Muscle of leg (tissue), 11 donors: ENCODE data around the gene ASH1L. TPM values are rescaled to one million over a fixed set of nuclear protein-coding genes. Genes with fewer than 3 reads are reported as not detected.
"Not testable (repeated sequence)": the region's sequence is repeated elsewhere in the genome, so short reads cannot be mapped to it uniquely, and the experiment has no call there.

Experiments used
- DNase-seq: peaks from one replicate; pipeline ENCODE4 v3.0.0; 2013
- H3K27ac ChIP-seq: one replicate; pipeline ENCODE4 v1.5.1; 2013; ENCODE audit warnings: mild to moderate bottlenecking, low read length, control low read depth
- H3K27me3 ChIP-seq: one replicate; pipeline ENCODE4 v1.6.1; 2013; ENCODE audit warnings: low read length; ENCODE audit not compliant: control insufficient read depth, insufficient read depth
- H3K36me3 ChIP-seq: one replicate; pipeline ENCODE4 v1.6.1; 2013; ENCODE audit warnings: low read length; ENCODE audit not compliant: control insufficient read depth, insufficient read depth
- H3K4me1 ChIP-seq: one replicate; pipeline ENCODE4 v1.6.1; 2013; ENCODE audit warnings: low read length; ENCODE audit not compliant: control insufficient read depth, insufficient read depth
- H3K4me3 ChIP-seq: one replicate; pipeline ENCODE4 v1.5.1; 2013; ENCODE audit warnings: low read length, control low read depth
- H3K9me3 ChIP-seq: replicated peaks from 2 replicates; pipeline ENCODE4 v1.6.1; 2013; ENCODE audit warnings: low read depth, low read length; ENCODE audit not compliant: control insufficient read depth
- WGBS: methylation state at CpG from one replicate; pipeline ENCODE4 v1.1.5; 2013; ENCODE audit warnings: missing lambda C conversion rate; ENCODE audit not compliant: insufficient coverage; 5-methylcytosine and 5-hydroxymethylcytosine counted together
- polyA plus RNA-seq, 8 donors: library from polyadenylated mRNA; unstranded; fragments of 120-200 nt; gene quantifications; one replicate each; pipeline versions ENCODE4 v1.2.1 to v1.2.3, GENCODE V29; 2013; ENCODE audit warnings: inconsistent platforms in 1 of 8, low replicate concordance in 1 of 8; ENCODE audit not compliant: insufficient read length in 8 of 8, insufficient read depth in 1 of 8
- total RNA-seq: library from RNA; stranded (reverse); fragments of 120-200 nt; gene quantifications from one replicate; pipeline ENCODE4 v1.2.4, GENCODE V29; 2013

Gene ASH1L
- total and polyA plus RNA-seq, 9 donors: 18.4 to 31.5 (median 25.1) TPM

- H3K27me3 ChIP-seq, H3K36me3 ChIP-seq, H3K4me3 ChIP-seq, H3K9me3 ChIP-seq, H3K27ac ChIP-seq, H3K4me1 ChIP-seq, DNase-seq: not testable (repeated sequence)
- 100% methylated on average over 1 of the region's 4 CpGs for WGBS
Observed at GRCh38 chr1:155493595-155493994, 69.0 kb downstream of the ASH1L start.

- H3K9me3 ChIP-seq, H3K27ac ChIP-seq, H3K27me3 ChIP-seq, H3K4me3 ChIP-seq, H3K4me1 ChIP-seq, H3K36me3 ChIP-seq, DNase-seq: not testable (repeated sequence)
- 100% methylated on average over 1 of the region's 6 CpGs for WGBS
Observed at GRCh38 chr1:155488419-155488818, 74.2 kb downstream of the ASH1L start.

GRCh38 chr1:155487541-155487940, 75.1 kb downstream of the ASH1L start:
- Histone ChIP-seq H3K27ac (no peak overlapping the region), H3K4me1 (no peaks in the 10 kb centered on the region), H3K4me3 (no peak overlapping the region), H3K36me3 (no peaks in the 10 kb centered on the region), H3K27me3 (no peaks in the 10 kb centered on the region), H3K9me3 (no peaks in the 10 kb centered on the region)
- no peak for DNase-seq
- WGBS: no CpG with 5 or more reads among the region's 4 CpGs

- WGBS: 85% methylated on average over 5 of the region's 6 CpGs
- not testable (repeated sequence) for H3K27ac ChIP-seq, H3K36me3 ChIP-seq, H3K9me3 ChIP-seq, H3K4me1 ChIP-seq, DNase-seq, H3K4me3 ChIP-seq, H3K27me3 ChIP-seq
Observed at GRCh38 chr1:155486952-155487351, 75.7 kb downstream of the ASH1L start.

- H3K27ac ChIP-seq: no peak overlapping the region
- H3K4me1 ChIP-seq: no peaks in the 10 kb centered on the region
- H3K9me3 ChIP-seq: no peaks in the 10 kb centered on the region
- H3K4me3 ChIP-seq: no peak overlapping the region
- DNase-seq: peak; percentile 52
- H3K27me3 ChIP-seq: no peaks in the 10 kb centered on the region
- peaks cover 9% of the 10 kb centered on the region for H3K36me3 ChIP-seq
Observed at GRCh38 chr1:155485945-155486344, 76.7 kb downstream of the ASH1L start.

- peaks cover 14% of the 10 kb centered on the region for H3K36me3 ChIP-seq
- no peak overlapping the region for H3K4me3 ChIP-seq
- H3K27ac ChIP-seq: no peak overlapping the region
- H3K9me3 ChIP-seq: no peaks in the 10 kb centered on the region
- H3K27me3 ChIP-seq: no peaks in the 10 kb centered on the region
- DNase-seq: no peak
- H3K4me1 ChIP-seq: no peaks in the 10 kb centered on the region
- no CpG with 5 or more reads among the region's 4 CpGs for WGBS
Observed at GRCh38 chr1:155485222-155485621, 77.4 kb downstream of the ASH1L start.

DNA sequence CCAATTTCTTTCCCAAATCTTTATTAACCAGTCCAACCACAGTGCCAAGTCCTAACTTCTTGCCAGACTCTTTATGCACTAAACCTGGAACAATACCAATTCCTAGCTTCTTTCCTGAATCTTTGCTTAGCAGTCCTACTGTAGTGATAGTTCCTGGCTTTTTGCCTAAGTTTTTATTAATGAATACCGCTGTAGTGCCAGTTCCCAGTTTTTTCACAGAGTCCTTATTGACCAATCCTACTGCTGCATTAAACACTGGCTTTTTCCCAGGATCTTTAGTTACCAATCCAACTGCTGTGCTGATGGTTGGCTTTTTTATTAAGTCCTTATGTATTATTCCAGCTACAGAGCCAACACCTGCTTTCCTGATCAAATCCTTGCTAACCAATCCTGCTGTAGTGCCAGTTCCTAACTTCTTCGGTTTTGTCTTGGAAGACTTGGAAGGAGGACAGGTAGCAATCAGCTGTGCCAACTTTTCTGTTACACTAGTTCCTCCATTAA, 80.8 kb downstream of the ASH1L start:
- Histone ChIP-seq H3K36me3 (peaks cover 29% of the 10 kb centered on the region), H3K27ac (no peak overlapping the region), H3K9me3 (no peaks in the 10 kb centered on the region), H3K27me3 (no peaks in the 10 kb centered on the region), H3K4me1 (no peaks in the 10 kb centered on the region), H3K4me3 (no peak overlapping the region)
- DNase-seq: peak; percentile 89
- 67% methylated on average over 1 of the region's 2 CpGs for WGBS

- DNase-seq: no peak
- no peak overlapping the region for H3K4me3 ChIP-seq
- H3K9me3 ChIP-seq: no peaks in the 10 kb centered on the region
- no peaks in the 10 kb centered on the region for H3K4me1 ChIP-seq
- no peak overlapping the region for H3K27ac ChIP-seq
- WGBS: no CpG with 5 or more reads among the region's 2 CpGs
- peaks cover 31% of the 10 kb centered on the region for H3K36me3 ChIP-seq
- no peaks in the 10 kb centered on the region for H3K27me3 ChIP-seq
Observed at GRCh38 chr1:155479205-155479604, 83.4 kb downstream of the ASH1L start.

DNA sequence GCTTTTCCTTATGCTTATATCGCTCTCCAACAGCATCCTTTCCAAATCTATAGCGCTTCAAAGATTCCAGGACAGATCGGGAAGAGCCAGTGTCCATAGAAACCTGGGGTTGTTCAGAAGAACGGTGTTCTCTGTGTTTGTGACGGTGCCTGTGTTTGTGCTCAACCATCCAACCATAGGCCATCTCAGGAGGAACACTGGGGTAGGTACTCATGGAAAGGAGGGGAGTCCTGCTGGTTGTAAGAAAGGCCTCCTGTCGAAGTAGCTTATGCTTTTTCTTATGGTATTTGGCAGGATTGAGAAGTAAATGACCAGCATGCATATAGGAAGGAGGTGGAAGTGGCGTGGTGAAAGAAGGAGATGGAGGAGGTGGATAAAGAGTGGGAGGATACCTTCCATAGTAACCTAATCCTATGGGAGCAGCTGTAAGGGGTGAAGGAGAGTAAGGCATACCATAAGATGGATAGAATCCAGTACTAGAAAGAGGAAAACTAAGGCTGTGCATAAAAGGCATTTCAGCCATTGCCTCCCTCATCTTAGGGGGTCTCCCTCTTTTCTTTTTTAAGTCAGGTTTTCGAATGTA, 84.2 kb downstream of the ASH1L start:
- H3K27me3 ChIP-seq: no peaks in the 10 kb centered on the region

GRCh38 chr1:155474146-155474545, 88.5 kb downstream of the ASH1L start:
- Histone ChIP-seq H3K27me3 (no peaks in the 10 kb centered on the region), H3K4me3 (no peak overlapping the region), H3K9me3 (peaks cover 5% of the 10 kb centered on the region), H3K4me1 (no peaks in the 10 kb centered on the region), H3K27ac (no peak overlapping the region), H3K36me3 (peaks cover 15% of the 10 kb centered on the region)
- WGBS: no CpG with 5 or more reads among the region's 5 CpGs
- no peak for DNase-seq

More for the DNA sequence above, 84.2 kb downstream of the ASH1L start:
- Histone ChIP-seq H3K27ac (no peak overlapping the region), H3K9me3 (no peaks in the 10 kb centered on the region), H3K4me1 (no peaks in the 10 kb centered on the region), H3K4me3 (no peak overlapping the region), H3K36me3 (peaks cover 31% of the 10 kb centered on the region)
- DNase-seq: no peak
- WGBS: 77% methylated on average over 4 of the region's 8 CpGs
